Stomach (tissue), 4 donors: Measurements from ENCODE around the gene OTULINL.

Experiments used
- POLR2AphosphoS5 ChIP-seq, 3 donors: sonication (generic); formaldehyde crosslinking; IDR thresholded peaks; one replicate each; pipeline ENCODE4 v1.6.1; 2016; ENCODE audit warnings: antibody characterized with exemption in 3 of 3
- TF ChIP-seq, protein P1 (sequence below), 7 experiments: fragments of 450-650 bp in 4 of 7; fragments of 200-600 bp in 3 of 7; sonication (generic) in 3 of 7; IDR thresholded peaks; one replicate each; pipeline ENCODE4 v1.5.1; 2016 to 2019; ENCODE audit warnings: antibody characterized with exemption in 7 of 7, control low read depth in 2 of 7, mild to moderate bottlenecking in 1 of 7

GRCh38 chr5:14557203-14557770 is 24.3 kb upstream of the OTULINL start:
- TF ChIP-seq, protein P1, sequence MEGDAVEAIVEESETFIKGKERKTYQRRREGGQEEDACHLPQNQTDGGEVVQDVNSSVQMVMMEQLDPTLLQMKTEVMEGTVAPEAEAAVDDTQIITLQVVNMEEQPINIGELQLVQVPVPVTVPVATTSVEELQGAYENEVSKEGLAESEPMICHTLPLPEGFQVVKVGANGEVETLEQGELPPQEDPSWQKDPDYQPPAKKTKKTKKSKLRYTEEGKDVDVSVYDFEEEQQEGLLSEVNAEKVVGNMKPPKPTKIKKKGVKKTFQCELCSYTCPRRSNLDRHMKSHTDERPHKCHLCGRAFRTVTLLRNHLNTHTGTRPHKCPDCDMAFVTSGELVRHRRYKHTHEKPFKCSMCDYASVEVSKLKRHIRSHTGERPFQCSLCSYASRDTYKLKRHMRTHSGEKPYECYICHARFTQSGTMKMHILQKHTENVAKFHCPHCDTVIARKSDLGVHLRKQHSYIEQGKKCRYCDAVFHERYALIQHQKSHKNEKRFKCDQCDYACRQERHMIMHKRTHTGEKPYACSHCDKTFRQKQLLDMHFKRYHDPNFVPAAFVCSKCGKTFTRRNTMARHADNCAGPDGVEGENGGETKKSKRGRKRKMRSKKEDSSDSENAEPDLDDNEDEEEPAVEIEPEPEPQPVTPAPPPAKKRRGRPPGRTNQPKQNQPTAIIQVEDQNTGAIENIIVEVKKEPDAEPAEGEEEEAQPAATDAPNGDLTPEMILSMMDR (IDR thresholded peaks at IDR 0.05), result no peak
- no peak for TF ChIP-seq POLR2AphosphoS5 (IDR thresholded peaks at IDR 0.05)
